MM.1S (cell line): Measurements from ENCODE around the gene ZNF106.

Experiments used
- DNase-seq: peaks from one replicate; pipeline ENCODE4 v3.0.0-alpha.2; 2015
- H2AFZ ChIP-seq: fragments of 300-600 bp; sonication (generic); 2 replicates; pipeline ENCODE4 v1.6.0; 2016; ENCODE audit warnings: antibody characterized with exemption, low read length
- H3F3A ChIP-seq: fragments of 300-600 bp; sonication (generic); 2 replicates; pipeline ENCODE4 v1.6.1; 2016; ENCODE audit warnings: mild to moderate bottlenecking, antibody characterized with exemption, low read length, moderate library complexity, mixed read lengths; ENCODE audit not compliant: insufficient read depth
- H3K27ac ChIP-seq: fragments of 300-600 bp; sonication (generic); 2 replicates; pipeline ENCODE4 v1.5.1; 2016; ENCODE audit warnings: mild to moderate bottlenecking, low read length
- H3K27me3 ChIP-seq: fragments of 300-600 bp; sonication (generic); replicated peaks from 2 replicates; pipeline ENCODE4 v1.6.0; 2016; ENCODE audit warnings: low read length; ENCODE audit not compliant: insufficient read depth
- H3K36me3 ChIP-seq: fragments of 300-600 bp; sonication (generic); replicated peaks from 2 replicates; pipeline ENCODE4 v1.6.1; 2016; ENCODE audit warnings: mild to moderate bottlenecking, low read length, mixed read lengths; ENCODE audit not compliant: insufficient read depth
- H3K4me1 ChIP-seq: fragments of 300-600 bp; sonication (generic); 2 replicates; pipeline ENCODE4 v1.6.1; 2016; ENCODE audit warnings: low read length, mixed read lengths
- H3K4me2 ChIP-seq: fragments of 300-600 bp; sonication (generic); 2 replicates; pipeline ENCODE4 v1.6.0; 2016; ENCODE audit warnings: low read depth, low read length
- H3K4me3 ChIP-seq: fragments of 300-600 bp; sonication (generic); 2 replicates; pipeline ENCODE4 v1.5.1; 2016; ENCODE audit warnings: low read length, mixed read lengths
- H3K79me2 ChIP-seq: fragments of 300-600 bp; sonication (generic); 2 replicates; pipeline ENCODE4 v1.6.1; 2016; ENCODE audit warnings: mixed run types, low read length, mixed read lengths
- H3K9ac ChIP-seq: fragments of 300-600 bp; sonication (generic); 2 replicates; pipeline ENCODE4 v1.6.1; 2016; ENCODE audit warnings: low read length, mixed read lengths
- H3K9me2 ChIP-seq: fragments of 300-600 bp; sonication (generic); replicated peaks from 2 replicates; pipeline ENCODE4 v1.6.1; 2016; ENCODE audit warnings: mild to moderate bottlenecking, low read length, mixed read lengths; ENCODE audit not compliant: insufficient read depth
- H3K9me3 ChIP-seq: fragments of 300-600 bp; sonication (generic); replicated peaks from 2 replicates; pipeline ENCODE4 v1.6.1; 2016; ENCODE audit warnings: mild to moderate bottlenecking, low read length, mixed read lengths; ENCODE audit not compliant: insufficient read depth
- H4K20me1 ChIP-seq: fragments of 300-600 bp; sonication (generic); 2 replicates; pipeline ENCODE4 v1.6.1; 2016; ENCODE audit warnings: mild to moderate bottlenecking, low read length, moderate library complexity, mixed read lengths; ENCODE audit not compliant: insufficient read depth
- CTCF ChIP-seq: fragments of 300-600 bp; sonication (generic); IDR thresholded peaks from 2 replicates; pipeline ENCODE4 v1.5.1; 2016; ENCODE audit warnings: antibody characterized with exemption, low read length, mixed read lengths
- EZH2 ChIP-seq: fragments of 300-600 bp; sonication (generic); optimal IDR thresholded peaks from 2 replicates; pipeline ENCODE3; 2017; ENCODE audit warnings: low read depth, mild to moderate bottlenecking, antibody characterized with exemption, low read length, mixed read lengths
- EZH2phosphoT487 ChIP-seq: fragments of 300-600 bp; sonication (generic); IDR thresholded peaks from 2 replicates; pipeline ENCODE4 v1.6.1; 2018; ENCODE audit warnings: antibody characterized with exemption, low read length

Gene ZNF106

GRCh38 chr15:42490671-42491538 lies at the start of gene ZNF106:
TSS of gene ZNF106 (minus strand) at chr15:42491141. CDS start at chr15:42472289, 18,852 bp downstream.
- Histone ChIP-seq H3K27me3 (no peaks in the 10 kb centered on the region), H4K20me1 (no peaks in the 10 kb centered on the region), H3K4me1 (peaks cover 12% of the 10 kb centered on the region; the same call in 1 of the 2 replicates), H3K9me3 (no peaks in the 10 kb centered on the region), H3F3A (no peaks in the 10 kb centered on the region), H3K79me2 (peaks cover 48% of the 10 kb centered on the region), H3K9me2 (no peaks in the 10 kb centered on the region), H3K4me3 (peak within 1 kb of the TSS; percentile 80), H3K27ac (peak within 1 kb of the TSS; percentile 57; the same call in 1 of the 2 replicates), H2AFZ (peak within 1 kb of the TSS; percentile 84), H3K4me2 (peak within 1 kb of the TSS; percentile 79), H3K36me3 (no peaks in the 10 kb centered on the region), H3K9ac (peak within 1 kb of the TSS; percentile 79)
- DNase-seq, result peak; percentile 94
- no peak for TF ChIP-seq CTCF
- no peak for TF ChIP-seq EZH2phosphoT487
- no peak for TF ChIP-seq EZH2

GRCh38 chr15:42533246-42533645 lies 42.3 kb upstream of the ZNF106 start:
- no peak for DNase-seq
- Histone ChIP-seq H3K4me2 (no peak overlapping the region), H3K79me2 (no peaks in the 10 kb centered on the region), H3K9ac (no peak overlapping the region), H3K9me3 (no peaks in the 10 kb centered on the region), H3K27me3 (no peaks in the 10 kb centered on the region), H3K4me1 (no peaks in the 10 kb centered on the region), H3K27ac (no peak overlapping the region), H3F3A (no peaks in the 10 kb centered on the region), H3K9me2 (no peaks in the 10 kb centered on the region), H4K20me1 (no peaks in the 10 kb centered on the region), H2AFZ (no peak overlapping the region), H3K36me3 (no peaks in the 10 kb centered on the region), H3K4me3 (no peak overlapping the region)
- TF ChIP-seq CTCF, result no peak
- no peak for TF ChIP-seq EZH2
- TF ChIP-seq EZH2phosphoT487, result no peak

GRCh38 chr15:42528970-42529369 lies 38.0 kb upstream of the ZNF106 start:
- no peaks in the 10 kb centered on the region for H3K4me1 ChIP-seq
- no peaks in the 10 kb centered on the region for H3K9me3 ChIP-seq
- no peak overlapping the region for H2AFZ ChIP-seq
- H3K27me3 ChIP-seq, result no peaks in the 10 kb centered on the region
- no peaks in the 10 kb centered on the region for H3K36me3 ChIP-seq
- TF ChIP-seq EZH2 (no peak), EZH2phosphoT487 (no peak), CTCF (no peak)
- no peak for DNase-seq
- H3K9me2 ChIP-seq, result no peaks in the 10 kb centered on the region
- H3K4me2 ChIP-seq, result no peak overlapping the region
- no peak overlapping the region for H3K27ac ChIP-seq
- H3K4me3 ChIP-seq, result no peak overlapping the region
- no peaks in the 10 kb centered on the region for H4K20me1 ChIP-seq
- H3K9ac ChIP-seq, result no peak overlapping the region
- H3K79me2 ChIP-seq, result no peaks in the 10 kb centered on the region
- H3F3A ChIP-seq, result no peaks in the 10 kb centered on the region
